ENCODE measurements around the gene CBX2. TPM values are rescaled to one million over a fixed set of nuclear protein-coding genes. Genes with fewer than 3 reads are reported as not detected.
A peak's percentile ranks its signal among the peaks of the same experiment; 100 is the strongest.

CBX2 gene
- total RNA-seq, 1 donor from 2014 or later: 3.8 TPM

- ATAC-seq: peak; percentile 26
Measured at GRCh38 chr17:79789943-79790804, 12.2 kb downstream of the CBX2 start.

GRCh38 chr17:79790805-79791734 is 13.1 kb downstream of the CBX2 start:
- ATAC-seq: no peak

DNA sequence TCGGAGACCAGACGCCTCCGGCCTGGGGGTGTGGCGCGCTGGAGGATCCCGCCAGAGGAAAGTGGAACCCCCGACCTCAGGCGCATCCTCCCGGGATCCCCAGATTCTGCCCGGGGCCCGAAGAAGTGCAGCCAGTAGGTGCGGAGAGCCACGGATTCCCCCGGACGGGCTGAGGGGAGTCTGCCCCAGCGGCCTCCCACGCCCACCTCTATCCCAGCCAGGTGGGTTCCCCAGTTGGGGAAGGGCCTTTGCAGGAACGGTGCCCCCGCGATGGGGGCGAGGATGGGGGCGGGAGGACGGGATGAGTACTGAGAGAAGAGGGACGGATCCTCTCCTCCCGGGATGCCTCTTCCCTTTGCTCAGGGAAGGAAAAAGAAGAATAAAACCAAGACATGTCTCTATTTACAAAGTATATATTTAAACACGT is 13.8 kb downstream of the CBX2 start:
- ATAC-seq: no peak

- ATAC-seq: no peak
Measured at GRCh38 chr17:79792341-79792871, 14.5 kb downstream of the CBX2 start.

DNA sequence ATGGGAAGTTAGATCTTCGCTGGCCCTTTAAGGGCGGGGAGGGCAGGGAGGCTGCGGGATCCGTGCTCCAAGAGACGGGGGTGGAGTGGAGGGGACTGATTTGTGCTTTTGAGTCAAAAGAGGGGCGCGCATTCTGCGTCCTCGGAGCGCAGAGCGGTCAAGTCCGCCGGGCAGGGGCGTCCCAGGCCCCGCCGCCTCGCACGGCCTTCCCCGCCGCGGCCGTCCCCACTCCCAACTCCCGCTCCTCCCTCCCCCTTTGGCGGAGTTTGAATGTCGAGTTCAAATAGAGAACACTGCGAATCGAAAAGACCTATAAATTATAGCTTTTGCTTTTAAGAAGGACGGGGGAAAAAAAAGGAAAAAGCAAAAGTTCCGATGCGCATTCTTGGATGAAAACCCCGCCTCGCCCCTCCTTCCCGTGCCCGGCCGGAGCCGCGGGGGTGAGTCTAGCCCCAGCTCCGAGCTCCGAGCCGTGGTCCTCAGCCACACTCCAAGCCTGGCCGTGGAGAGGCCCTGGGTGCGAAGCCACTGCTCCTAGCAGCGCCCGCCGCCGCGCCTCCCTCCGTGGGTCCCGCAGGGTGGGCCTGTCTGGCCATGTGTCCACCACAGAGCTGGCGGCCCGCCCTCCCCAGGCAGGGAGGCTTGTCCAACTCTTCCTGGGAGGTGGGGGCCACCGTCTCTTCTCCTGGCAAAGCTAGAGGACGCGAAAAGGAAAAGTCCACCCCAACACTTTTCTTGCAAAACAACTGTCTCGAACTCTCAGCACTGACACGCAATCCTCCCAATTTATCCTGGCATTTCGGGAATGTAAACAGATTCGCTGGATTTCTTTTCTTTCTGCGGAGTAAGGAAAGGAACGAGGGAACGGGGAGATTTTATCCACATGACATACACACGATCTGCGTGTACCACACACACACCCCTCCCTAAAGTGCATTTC is 15.3 kb downstream of the CBX2 start:
- no peak for ATAC-seq

DNA sequence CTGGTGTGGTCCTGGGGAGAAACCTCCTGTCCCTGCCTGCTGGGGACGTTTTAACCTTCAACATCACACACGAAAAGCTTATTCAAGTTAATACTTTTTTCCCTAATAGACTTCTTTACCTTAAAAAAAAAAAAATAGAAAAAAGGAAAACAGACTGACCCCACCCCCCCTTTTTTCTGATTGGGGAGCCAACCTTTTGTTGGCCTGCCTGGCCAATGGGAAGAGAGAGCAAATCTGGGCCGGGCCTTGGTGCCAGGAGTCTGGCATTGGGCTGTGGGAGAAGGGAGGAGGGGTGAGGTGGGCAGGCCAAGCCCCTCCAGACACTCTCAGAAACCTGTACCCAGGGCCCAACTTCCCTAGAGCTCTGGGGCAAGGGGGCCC is 16.0 kb downstream of the CBX2 start:
- ATAC-seq: no peak

GRCh38 chr17:79794659-79795511 is 16.9 kb downstream of the CBX2 start:
- ATAC-seq: no peak

DNA sequence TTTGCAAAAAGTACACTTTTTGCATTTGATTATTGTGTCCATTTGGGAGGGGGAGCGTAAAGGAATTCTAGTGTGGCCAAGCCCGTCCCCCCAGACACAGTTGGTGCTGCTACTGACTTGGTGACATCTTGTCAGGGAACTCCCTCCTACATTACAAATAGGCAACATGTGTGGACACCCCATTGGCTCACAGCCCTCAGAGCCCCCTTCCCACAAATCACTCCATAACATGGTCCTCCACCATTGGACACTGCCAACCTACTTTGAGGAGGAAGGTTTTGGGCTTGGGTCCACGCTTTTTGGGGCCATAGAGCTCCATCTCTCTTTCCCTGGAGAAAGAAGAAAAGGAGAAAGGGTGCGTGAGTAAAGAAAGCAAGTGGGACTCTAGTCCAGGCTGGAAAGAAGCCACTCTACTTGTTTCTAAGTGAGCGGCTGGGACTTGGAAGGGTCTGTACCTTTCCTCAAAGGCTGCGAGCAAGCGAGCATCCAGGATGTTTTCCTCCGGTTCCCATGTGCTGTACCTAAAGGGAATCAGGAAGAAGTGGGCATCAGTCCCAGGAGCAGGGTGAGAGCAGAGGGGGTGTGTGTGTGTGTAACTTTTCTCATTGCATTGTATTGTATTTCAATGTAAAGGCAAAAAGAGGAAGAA is 18.0 kb downstream of the CBX2 start:
- ATAC-seq: no peak

- no peak for ATAC-seq
Measured at GRCh38 chr17:79796444-79796762, 18.5 kb downstream of the CBX2 start.

GRCh38 chr17:79796763-79797491 is 19.0 kb downstream of the CBX2 start, which contains the start of gene CBX8:
Gene CBX8, minus strand, starts transcription at chr17:79797077. Its CDS starts 79 bp downstream, at chr17:79796998.
- peak; percentile 92 for ATAC-seq

DNA sequence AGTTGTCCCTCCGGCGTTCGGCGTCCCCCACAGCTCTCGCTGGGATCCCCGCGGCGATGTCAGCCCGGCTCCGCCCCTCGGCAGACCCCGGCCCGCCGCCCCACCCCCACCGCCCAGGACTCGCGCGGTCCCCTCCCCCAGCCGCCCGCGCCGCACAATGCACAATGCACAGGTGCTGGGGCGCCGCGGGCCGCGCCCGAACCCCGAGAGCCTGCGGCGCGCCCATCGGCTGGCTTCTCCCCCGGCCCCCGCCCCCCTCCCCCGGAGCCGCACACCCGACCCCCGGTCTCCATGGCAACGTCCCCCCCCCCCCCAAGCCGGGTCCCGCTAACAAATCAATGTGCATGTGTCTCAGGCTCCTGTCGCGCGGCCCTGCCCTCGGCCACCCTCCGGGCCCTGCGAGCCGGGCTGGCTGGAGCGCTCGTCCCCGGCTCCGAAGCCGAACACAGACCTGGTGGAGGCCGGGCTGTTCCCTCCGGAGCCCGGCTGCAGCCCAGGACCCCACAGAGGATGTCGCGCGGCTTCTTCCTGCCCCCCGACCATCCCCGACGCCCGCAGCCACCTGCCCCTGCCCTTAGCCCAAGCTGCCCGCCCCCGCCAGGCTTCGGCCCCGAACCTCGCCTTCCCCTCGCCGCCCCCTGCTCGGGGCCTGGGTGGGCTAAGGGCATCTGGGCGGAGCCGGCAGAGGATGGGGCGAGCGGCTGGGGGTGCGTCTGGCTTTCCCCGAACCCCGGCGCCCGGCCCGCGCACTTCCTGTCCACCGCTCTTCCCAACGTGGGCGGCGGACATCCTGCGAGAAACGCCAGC is 19.7 kb downstream of the CBX2 start:
- peak; percentile 30 for ATAC-seq

DNA sequence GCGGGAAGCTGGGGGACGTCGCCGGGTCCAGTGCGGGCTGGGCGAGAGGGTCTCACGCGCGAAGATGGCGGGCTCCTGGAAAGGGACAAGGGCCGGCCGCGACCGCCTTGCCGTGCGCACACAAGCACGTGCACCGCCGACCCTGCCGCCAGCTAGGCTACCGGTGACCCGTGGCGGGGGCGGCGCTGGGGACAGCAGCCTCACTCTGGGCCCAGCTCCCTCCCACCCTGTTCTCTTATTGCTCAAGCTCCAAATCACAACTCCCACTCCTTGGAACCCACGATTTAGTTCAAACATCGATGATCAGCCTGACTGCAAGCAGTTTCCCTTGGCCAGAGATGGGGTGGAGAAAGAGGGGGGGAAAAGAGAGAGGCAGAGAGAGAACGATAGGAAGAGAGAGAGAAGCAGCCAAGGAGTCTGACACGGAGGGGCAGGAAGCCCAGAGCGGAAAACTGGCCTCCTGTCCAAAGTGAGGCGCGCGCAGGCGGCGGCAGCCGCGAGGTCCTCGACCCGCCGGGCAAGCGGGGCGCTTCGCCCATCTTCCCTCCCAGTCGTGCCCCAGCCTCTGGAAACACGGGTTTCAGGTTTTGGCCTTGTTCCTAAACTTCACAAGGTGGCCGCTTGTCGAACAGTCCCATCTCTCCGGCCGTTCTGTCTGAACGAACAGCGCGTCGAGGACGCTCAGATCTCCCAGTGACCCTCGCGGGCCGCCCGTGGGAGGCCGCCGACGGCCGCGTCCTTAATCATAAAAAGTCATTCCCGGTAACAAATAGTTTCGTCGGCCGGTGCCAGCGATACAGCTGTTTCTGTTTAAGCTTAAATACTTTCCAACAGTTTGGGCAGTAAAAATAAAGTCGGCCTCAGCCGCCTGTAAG is 20.6 kb downstream of the CBX2 start:
- ATAC-seq: no peak

GRCh38 chr17:79799174-79799537 is 21.2 kb downstream of the CBX2 start:
- no peak for ATAC-seq

- ATAC-seq: no peak
Measured at GRCh38 chr17:79799538-79800324, 21.8 kb downstream of the CBX2 start.

DNA sequence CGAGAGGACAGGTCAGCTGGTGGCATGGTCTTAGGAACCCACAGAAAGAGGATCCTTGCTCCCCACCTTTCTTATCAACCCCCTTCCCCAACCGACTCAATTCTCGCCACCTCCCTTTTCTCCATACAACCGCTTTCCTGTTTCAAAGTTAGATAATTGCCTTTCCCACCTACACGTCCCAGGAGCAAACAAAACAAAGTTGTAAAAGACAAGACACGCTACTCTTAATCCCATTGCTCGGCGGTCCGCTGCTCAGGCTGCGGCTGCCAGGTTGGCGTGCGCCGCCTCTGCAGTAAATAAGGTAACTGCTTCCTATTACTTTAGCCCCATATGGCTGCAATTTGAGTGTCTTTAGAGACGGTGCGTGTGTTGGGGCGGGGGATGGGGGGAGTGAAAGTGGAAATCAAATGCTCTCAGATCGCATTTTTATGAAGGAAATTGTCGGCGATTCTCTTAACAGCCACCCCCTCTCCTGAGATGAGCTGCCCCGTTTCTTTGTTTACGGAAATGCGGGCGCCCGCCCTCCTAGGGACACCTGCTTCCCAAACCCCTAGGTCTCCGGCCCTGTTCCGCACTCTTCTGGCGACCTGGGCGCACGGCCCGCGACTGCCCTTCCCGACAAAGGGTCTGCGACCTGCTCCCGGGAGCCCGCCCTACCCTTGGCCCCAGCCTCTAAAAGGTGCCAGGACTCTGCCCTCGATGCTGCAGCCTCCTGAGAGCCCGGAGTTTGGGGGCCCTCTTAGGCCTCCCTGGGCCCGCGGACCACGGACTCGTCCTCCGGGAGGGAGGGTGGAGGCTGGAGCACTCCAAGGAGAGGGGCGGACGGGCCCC is 22.6 kb downstream of the CBX2 start:
- no peak for ATAC-seq

Measured in esophagus mucosa (tissue), 1 donor.